Neural cell (in vitro differentiated cells): ENCODE data around the gene GIT2.

Experiments
- CTCF ChIP-seq: fragments of 450-650 bp; IDR thresholded peaks from 2 replicates; pipeline ENCODE4 v1.5.1; 2014; ENCODE audit warnings: antibody characterized with exemption, mild to moderate bottlenecking, moderate library complexity; ENCODE audit not compliant: poor library complexity, severe bottlenecking
- EP300 ChIP-seq: fragments of 450-650 bp; conservative IDR thresholded peaks from 2 replicates; pipeline ENCODE4 v1.6.1; 2014; ENCODE audit warnings: antibody characterized with exemption, mild to moderate bottlenecking, moderate library complexity; ENCODE audit not compliant: poor library complexity, severe bottlenecking
- EZH2 ChIP-seq: fragments of 200-600, 300-800 bp; shearing (Covaris generic), sonication (generic); IDR thresholded peaks from 2 replicates; pipeline ENCODE4 v1.6.1; 2014; ENCODE audit warnings: antibody characterized with exemption, low read length, borderline replicate concordance, mild to moderate bottlenecking; ENCODE audit not compliant: insufficient read depth, poor library complexity, severe bottlenecking
- MXI1 ChIP-seq: fragments of 450-650 bp; conservative IDR thresholded peaks from 2 replicates; pipeline ENCODE4 v1.6.1; 2014; ENCODE audit warnings: antibody characterized with exemption, mild to moderate bottlenecking; ENCODE audit not compliant: poor library complexity, severe bottlenecking
- POLR2AphosphoS5 ChIP-seq: IDR thresholded peaks from 2 replicates; pipeline ENCODE4 v1.6.1; 2012
- RAD21 ChIP-seq: fragments of 450-650 bp; conservative IDR thresholded peaks from 2 replicates; pipeline ENCODE4 v1.6.1; 2014; ENCODE audit warnings: antibody characterized with exemption, mild to moderate bottlenecking, moderate library complexity
- REST ChIP-seq: IDR thresholded peaks from 2 replicates; pipeline ENCODE4 v1.6.1; 2012; ENCODE audit warnings: borderline replicate concordance
- TAF1 ChIP-seq: IDR thresholded peaks from 2 replicates; pipeline ENCODE4 v1.6.1; 2012; ENCODE audit warnings: low read depth

DNA sequence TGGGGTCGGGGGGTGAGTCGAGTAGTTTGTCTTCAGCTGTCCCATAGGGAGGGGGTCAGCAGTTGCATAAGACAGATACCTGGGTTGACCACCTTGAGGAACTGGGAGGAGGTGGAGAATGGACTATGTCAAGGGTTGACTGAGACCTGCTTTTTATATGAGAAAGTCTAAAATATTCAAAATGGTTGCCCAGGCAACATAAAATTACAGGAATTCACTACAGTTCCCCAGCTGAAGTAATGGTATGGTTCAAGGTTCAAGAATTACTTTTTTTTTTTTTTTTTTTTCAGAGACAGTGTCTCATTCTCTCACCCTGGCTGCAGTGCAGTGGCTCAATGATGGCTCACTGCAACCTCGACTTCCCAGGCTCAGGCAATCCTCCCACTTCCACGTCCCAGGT, 101.2 kb downstream of the GIT2 start:
- TF ChIP-seq CTCF (no peak), RAD21 (no peak), POLR2AphosphoS5 (no peak), EP300 (no peak), EZH2 (no peak), REST (no peak), MXI1 (no peak), TAF1 (no peak)
